CD4-positive, alpha-beta T cell treated with Interleukin-15 for 4 hours (primary cell): ENCODE measurements around the gene MEGF8.

Experiments
- DNase-seq: peaks from one replicate; pipeline ENCODE4 v3.0.0-alpha.2; 2020; ENCODE audit warnings: low spot score

The MEGF8 gene

DNA sequence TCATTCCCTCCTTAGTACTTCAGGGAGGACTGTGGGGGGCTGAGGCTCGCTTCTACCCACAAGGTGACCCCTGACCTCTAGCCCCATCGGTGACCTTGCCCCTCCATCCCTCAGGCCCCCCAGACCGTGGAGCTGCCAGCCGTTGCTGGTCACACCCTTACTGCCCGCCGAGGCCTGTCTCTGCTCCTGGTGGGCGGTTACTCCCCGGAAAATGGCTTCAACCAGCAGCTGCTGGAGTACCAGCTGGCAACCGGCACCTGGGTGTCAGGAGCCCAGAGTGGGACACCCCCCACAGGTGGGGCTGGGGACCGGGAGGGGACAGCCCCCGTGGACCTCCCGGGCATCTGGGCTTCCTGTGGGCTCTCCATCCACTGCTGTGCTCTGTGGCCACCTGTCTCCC lies 31.9 kb downstream of the MEGF8 start:
- no peak for DNase-seq

DNA sequence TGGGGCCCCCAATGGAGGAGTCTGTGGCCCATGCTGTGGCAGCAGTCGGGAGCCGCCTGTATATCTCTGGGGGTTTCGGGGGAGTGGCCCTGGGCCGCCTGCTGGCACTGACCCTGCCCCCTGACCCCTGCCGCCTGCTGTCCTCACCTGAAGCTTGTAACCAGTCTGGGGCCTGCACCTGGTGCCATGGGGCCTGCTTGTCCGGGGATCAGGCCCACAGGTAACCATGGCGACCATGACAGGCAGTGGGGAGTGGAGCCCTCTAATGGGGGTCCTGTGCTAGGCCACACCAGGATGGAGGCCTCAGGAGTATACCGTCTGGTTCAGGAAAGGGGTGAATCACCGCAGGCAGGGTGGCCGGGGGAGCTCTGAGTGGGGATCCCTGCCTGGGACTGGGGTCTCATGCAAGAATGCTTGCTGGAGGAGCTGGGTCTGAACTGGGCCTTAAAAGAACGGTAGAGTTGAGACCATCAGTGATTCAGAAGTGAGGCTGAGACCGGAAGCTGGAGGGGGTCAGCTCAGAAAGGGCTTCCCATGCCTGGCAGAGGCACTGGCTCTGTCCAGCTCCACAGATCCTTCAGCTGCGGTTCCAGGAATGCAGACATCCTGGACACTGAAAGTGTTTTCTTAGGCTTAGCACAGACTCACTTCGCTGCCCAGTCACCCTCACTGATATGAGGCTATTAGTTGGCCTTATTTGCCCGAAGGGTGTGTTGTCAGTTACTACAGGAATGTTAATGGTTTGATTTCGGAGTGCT lies 35.5 kb downstream of the MEGF8 start:
- no peak for DNase-seq

DNA sequence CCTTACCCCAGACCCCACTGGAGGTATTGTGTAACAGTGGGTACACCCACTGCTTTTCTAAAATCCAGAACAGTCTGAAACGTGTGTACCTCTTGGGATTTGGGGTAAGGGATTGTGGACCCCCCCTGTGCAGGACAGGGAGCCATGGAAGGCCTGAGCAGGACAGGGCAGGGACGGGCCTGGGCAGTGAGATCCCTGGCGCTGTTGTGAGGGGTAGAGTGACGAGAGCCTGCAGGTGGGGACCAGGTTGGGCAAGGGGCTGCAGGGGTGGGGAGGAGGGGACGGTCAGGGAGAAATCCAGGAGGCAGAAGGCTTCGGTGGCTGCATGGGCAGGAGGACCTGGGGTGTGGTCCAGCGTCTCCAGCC lies 36.1 kb downstream of the MEGF8 start:
- DNase-seq: no peak

DNA sequence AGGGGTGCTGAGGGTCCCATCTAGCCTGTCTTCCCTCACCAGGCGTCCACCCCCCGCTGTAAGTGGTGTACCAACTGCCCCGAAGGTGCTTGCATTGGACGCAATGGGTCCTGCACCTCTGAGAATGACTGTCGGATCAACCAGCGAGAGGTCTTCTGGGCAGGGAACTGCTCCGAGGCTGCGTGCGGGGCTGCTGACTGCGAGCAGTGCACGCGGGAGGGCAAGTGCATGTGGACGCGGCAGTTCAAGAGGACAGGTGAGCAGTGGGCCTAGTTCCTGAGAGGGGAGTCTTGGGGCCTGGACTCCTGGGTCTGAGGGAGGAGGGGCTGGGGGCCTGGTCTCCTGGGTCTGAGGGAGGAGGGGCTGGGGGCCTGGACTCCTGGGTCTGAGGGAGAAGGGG lies 36.9 kb downstream of the MEGF8 start:
- DNase-seq: no peak

DNA sequence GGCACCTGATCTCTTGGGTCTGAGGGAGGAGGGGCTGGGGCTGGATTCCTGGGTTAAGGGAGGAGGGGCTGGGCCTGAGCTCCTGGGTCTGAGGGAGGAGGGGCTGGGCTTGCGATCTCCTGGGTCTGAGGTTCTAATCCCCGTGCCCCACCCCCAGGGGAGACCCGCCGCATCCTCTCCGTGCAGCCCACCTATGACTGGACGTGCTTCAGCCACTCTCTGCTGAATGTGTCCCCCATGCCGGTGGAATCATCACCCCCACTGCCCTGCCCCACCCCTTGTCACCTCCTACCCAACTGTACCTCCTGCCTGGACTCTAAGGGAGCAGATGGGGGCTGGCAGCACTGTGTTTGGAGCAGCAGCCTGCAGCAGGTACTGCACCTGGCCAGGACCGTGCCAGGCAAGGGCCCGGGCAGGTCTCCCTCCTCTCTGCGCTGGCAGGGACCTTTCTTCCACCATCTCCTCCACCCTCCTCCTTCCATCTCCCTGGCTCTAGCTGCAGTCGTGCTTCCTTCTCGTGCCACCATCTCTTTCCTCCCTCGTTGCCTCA lies 37.5 kb downstream of the MEGF8 start:
- DNase-seq: no peak

DNA sequence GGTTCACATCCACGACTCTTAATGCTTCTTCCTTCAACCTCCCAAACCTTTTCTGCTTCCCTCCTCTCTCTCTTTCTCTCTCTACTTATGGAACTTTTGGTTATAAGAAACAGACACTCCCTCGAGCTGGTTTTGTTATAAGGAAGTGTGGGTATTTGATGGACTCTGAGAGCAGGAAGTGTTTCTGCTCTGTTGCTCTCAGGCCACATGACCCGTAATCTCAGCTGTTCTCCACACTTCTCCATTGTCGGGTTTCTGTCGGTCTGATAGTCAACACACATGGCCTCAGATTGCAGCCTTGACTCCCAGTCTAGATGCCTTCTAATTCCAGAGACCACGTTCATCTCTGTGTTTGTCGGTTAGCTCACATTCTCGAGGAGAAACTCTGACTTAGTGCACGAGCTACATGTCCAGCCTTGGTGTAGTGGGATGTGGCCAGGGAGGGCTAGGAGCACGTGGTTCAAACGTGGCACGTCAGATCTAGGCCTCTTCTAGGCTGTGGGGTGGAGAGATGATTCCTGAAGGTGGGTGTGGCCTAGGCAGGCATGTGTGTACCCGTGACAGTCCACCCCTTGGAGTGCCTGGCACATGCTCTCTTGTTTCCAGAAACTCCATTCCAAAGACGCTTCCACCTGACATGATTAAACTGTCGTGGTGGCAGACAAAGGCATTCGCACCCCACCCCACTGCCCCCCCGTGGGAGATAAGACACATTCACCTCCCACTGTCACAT lies 38.3 kb downstream of the MEGF8 start:
- DNase-seq: no peak

DNA sequence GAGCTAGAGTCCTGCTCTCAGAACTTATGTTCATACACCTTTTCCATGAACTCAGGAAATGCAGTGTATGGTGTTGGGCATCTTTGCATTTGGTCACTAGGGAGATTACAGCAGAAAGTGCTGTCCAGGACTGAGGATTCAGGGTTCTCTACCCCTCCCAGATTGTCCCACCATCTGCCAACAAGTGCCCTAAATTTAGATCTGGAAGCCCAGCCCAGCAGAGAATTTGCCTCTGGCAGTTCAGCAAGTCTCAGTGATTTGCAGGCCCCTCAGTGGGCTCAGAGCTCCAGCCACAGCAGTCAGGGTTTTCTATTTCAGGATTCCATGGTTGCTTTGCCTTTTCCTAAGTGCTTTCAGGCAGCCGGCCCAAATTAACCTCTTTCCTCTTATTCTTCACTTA lies 41.2 kb downstream of the MEGF8 start:
- DNase-seq: no peak

DNA sequence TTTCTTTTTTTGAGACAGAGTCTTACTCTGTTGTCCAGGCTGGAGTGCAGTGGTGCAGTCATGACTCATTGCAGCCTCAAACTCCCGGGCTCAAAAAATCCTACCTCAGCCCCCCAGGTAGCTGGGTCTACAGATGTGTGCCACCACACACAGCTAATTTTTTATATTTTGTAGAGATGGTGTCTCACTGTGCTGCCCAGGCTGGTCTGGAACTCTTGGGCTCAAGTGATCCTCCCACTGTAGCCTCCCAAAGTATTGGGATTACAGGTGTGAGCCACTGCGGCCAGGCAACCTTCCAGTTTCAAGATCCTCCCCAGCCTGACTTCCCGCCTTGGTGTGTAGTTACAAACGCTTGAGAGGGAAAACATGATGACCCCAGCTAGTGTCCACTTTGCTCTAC lies 42.5 kb downstream of the MEGF8 start:
- no peak for DNase-seq

DNA sequence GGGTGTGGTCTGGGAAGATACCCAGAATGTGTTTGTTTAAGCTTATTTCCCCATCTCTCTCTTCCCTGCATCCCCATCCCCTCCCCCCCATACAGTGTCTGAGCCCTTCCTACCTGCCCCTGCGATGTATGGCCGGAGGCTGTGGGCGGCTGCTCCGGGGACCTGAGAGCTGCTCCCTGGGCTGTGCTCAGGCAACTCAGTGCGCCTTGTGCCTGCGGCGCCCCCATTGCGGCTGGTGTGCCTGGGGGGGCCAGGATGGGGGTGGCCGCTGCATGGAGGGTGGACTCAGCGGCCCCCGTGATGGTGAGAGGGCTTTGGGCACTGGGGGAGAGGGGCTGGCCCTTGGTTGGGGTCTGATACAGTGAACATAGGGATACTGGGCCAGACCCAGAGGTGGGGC lies 42.9 kb downstream of the MEGF8 start:
- no peak for DNase-seq

DNA sequence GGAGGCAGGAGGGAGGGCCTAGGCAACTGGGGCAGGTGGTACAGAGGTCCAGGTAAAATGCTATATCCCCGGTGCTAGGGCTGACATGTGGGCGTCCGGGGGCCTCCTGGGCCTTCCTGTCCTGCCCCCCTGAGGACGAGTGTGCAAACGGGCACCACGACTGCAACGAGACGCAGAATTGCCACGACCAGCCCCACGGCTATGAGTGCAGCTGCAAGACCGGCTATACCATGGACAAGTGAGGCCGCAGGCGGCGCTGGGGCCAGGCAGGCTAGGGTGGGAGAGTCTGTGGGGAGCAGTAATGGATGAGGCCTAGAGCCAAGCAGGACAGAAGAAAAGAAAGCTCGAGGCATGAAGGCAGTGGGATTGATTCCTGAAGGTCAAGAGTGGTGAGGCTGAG lies 43.3 kb downstream of the MEGF8 start:
- DNase-seq: no peak

DNA sequence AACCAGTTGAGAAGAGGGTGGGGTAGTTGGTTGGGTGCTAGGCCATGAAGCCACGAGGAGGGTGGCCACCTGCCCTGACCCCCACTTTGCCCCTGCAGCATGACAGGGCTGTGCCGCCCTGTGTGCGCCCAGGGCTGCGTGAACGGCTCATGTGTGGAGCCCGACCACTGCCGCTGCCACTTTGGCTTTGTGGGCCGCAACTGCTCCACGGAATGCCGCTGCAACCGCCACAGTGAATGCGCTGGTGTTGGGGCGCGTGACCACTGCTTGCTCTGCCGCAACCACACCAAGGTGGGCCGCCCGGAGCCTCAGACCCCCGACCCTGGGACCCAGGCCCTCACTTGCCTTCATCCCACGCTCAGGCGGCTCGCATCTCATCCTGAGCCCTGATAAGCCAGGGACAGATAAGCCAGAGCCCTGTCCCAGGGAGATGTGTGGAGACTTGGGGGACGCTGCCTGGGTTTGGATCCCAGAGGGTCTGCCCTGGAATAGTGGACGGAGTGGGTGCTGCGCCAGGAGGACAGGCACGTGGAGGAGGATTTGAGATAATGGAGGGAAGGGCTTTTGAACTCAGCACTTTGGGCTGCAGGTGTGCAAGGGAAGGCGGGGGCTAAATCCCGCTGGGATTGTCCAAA lies 44.1 kb downstream of the MEGF8 start:
- DNase-seq: no peak

DNA sequence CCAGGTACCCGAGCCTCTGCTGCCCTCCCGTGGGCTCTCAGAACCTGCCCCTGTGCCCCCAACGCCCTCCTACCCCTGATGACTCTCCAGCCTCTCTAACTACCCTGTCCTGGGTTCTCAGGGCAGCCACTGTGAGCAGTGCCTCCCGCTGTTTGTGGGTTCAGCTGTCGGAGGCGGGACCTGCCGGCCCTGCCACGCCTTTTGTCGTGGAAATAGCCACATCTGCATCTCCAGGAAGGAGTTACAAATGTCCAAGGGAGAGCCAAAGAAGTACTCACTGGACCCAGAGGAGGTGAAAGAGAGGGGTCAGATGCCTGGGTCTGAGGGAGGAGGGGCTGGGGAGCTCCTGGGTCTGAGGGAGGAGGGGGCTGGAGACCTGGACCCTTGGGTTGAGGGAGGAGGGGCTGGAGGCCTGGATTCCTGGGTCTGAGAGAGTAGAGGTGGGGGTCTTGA lies 44.7 kb downstream of the MEGF8 start:
- DNase-seq: no peak

DNA sequence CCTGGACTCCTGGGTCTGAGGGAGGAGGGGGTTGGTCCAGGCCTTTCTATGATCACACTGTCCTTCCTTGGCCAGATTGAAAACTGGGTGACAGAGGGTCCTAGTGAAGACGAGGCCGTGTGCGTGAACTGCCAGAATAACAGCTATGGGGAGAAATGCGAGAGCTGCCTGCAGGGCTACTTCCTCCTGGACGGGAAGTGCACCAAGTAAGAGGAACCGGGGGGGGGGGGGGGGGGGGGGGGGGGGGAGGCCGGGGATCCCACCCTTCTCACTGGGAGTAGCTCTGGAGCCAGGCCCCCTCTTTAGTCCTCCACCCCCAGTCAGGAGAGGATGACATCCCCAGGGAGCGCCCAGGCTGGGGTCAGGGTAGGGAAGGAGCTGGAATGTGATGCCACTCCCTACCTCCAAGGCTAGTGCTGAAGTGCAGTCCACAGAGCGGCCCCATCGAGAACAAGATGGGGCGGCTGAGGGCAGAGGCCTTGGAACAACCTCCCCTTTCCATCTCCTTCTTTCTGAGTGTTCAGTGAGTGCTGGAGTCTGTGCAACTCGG lies 45.3 kb downstream of the MEGF8 start:
- no peak for DNase-seq

DNA sequence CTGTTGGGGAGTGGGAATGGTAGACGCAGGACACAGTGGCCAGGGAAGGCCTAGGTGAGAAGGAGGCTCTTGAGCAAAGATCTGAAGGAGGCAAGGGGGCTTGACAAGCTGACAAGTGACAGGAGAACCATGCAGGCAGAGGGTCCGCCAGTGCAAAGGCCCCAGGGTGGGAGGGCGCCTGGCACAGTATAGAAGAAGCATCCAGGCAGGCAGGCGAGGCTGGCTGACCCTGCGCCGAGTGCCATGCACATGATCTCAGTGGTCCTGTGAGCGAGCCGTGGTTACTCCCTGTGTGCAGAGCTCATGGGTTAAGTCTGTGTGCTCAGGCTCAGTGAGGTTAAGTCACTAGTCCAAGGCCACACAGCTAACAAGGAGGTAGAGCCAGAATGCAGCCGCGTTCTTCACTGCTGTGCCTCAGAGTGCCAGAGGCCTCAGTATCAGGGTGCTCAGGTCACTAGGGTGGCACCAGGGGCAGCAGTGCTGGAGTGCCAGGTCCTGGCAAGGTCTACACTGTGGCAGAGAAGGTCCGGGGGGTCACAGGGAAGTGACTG lies 49.5 kb downstream of the MEGF8 start:
- no peak for DNase-seq

DNA sequence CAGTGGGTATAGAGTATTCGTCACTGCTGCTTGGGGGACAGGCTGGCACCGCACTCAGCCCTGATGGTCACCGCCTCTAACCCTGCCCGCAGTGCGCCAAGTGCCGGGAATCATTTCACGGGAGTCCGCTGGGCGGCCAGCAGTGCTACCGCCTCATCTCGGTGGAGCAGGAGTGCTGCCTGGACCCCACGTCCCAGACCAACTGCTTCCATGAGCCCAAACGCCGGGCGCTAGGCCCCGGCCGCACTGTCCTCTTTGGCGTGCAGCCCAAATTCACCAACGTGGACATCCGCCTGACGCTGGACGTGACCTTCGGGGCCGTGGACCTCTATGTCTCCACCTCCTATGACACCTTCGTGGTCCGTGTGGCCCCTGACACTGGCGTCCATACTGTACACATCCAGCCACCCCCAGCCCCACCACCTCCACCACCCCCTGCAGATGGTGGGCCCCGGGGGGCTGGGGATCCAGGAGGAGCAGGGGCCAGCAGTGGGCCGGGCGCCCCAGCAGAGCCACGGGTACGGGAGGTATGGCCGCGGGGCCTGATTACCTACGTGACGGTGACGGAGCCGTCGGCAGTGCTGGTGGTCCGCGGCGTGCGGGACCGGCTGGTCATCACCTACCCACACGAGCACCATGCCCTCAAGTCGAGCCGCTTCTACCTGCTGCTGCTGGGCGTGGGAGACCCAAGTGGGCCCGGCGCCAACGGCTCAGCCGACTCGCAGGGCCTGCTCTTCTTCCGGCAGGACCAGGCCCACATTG lies 50.2 kb downstream of the MEGF8 start:
- no peak for DNase-seq

DNA sequence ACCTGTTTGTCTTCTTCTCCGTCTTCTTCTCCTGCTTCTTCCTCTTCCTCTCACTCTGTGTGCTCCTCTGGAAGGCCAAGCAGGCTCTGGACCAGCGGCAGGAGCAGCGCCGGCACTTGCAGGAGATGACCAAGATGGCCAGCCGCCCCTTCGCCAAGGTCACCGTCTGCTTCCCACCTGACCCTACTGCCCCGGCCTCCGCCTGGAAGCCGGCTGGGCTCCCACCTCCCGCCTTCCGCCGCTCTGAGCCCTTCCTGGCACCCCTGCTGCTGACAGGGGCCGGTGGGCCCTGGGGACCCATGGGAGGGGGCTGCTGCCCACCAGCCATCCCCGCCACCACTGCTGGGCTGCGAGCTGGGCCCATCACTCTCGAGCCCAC lies 50.7 kb downstream of the MEGF8 start:
- DNase-seq: no peak

DNA sequence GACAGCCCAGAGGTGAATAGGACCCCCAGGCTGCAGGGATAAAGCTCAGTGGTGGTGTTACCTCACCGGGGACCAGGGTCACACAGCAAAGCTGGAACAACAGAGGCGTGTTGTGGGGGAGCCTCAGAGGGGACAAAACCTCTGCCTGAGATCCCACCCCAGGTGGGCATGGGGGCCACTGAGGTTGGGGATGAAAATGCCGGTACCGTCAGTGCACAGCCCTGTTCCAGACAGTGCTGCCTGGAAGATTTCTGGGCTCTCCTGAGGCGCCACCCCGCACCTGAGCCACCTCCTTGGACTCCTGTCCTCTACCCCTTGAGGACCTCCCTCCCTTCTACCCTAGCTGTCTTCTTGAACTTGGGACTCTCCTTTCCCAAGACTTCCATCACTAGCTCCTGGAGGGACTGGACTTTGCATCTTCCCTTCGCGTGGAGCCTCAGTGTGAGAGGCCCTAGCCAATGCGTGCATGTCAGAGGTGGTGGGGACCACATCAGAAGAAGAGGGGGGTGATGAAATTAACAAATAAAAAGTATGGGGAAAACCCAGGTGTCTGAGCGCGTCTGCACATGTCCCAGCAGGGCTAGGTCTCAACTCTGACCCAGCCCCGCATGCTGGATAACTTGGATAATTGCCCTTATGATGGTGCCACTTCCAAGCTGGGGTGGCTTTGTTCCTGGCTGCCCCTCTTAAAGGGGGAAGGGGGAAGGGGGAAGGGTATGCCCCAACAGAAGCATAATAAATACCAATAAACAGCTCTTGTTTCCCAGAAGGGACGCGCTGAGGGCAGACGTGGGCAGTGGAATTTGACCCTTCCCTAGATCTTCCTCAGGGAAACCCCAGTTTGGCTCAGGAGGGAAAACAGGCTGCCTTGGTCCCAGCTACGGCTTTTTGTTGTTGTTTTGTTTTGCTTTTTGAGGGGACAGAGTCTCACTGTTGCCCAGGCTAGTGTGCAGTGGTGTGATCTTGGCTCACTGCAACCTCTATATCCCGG lies 53.1 kb downstream of the MEGF8 start:
- DNase-seq: no peak

DNA sequence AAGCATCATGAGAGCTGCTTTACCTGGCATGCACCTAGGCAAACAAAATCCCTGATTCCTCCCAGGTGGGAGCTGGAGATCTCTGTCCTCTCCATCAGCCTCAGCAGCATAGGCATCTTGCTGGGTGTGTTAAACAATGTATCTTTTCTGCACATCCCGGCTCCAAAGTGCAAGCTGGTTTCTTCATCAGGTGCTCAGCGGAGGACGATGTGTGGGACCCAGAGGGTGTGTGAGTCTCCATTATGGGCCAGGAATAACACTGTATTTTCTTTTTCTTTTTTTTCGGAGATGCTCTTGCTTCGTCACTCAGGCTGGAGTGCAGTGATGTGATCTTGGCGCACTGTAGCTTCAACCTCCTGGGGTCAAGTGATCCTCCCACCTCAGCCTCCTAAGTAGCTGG lies 54.7 kb downstream of the MEGF8 start:
- DNase-seq: no peak

DNA sequence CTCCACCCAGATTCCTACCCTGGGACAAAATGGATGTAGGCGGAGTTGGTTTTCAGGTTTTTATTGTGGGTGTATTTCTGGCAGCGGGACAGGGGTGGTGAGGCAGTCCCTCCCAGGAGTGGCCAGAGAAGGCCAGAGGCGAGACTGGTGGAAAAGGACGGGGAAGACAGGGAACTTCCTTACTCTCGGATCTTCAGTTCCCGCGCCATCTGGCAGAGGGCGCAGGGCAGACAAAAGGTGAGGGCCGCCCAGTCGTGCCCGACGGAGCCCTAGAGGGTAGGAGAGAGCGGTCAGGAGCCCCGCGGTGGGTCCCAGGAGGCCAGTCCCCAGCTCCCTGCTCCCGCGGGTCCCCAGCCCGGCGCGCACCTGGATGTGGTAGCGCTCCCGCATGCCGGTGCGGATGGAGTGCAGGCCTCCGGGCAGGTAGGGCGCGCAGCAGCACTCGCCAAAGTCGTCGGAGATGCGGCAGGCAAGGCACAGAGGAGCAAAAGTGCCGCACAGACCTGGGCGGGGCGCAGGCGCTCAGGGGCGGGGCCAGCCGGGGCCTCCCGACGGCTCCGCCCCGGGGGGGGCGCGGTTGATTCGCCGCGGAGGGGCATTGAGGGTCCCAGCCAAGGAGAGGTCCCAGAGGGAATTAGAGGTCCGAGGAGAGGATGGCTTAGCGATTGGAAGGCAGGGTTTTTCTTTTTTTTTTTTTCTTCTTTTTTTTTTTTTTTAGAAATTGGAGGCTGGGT lies 61.7 kb downstream of the MEGF8 start:
- peak; percentile 52 for DNase-seq
